ELR (cell line): ENCODE measurements around the gene THTPA.

Experiments
- DNase-seq: peaks from one replicate; pipeline ENCODE4 v3.0.0-alpha.2; 2015; ENCODE audit warnings: low read depth

The THTPA gene

DNA sequence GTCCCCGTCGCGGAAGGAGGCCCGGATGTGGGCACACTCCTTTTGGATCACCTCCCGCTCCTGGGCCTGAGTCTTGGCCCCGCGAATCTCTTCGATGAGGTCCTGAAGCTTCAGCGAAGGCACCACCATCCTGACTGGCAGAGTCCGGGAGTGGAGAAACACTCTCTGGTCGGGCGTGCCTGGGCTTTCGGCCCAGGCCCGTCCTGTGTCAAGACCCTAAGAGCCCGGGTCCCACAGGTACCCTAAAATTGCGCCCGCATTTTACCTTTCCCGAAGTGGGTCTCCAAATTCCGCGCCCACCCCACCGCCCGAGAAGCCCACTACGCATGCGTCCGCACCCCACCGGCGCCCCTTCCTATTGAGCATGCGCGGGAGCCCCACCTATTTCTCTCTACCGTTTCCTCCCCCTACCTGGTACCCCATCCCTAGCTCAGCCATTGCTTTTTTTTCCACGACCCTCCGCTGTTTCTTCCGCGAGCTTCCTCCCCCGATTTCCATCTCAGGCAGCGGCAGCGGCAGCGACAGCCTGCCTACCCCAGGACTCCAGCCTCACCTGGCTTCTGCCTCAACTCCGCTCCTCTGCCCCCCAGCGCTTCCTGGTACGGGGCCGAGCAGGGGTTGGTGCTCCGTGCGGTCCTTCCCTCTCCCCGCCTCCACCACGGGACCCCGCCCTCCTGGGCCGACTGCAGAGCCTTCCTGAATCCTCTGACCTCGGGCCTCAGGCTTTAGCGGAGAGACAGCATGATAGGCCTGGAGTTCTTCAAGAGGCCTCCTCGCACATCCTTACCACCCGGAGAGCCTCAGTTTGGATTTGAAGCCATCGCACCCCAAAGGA, 11.3 kb downstream of the THTPA start, which contains the start of gene AP1G2:
TSS of gene AP1G2 (minus strand) at position 606 of the 835 bp plus-strand sequence. CDS start at position 129, 477 bp downstream.
- peak; percentile 68 for DNase-seq

GRCh38 chr14:23568021-23568599, 12.0 kb downstream of the THTPA start:
- no peak for DNase-seq

GRCh38 chr14:23568600-23569331, 12.7 kb downstream of the THTPA start:
- peak; percentile 42 for DNase-seq

DNA sequence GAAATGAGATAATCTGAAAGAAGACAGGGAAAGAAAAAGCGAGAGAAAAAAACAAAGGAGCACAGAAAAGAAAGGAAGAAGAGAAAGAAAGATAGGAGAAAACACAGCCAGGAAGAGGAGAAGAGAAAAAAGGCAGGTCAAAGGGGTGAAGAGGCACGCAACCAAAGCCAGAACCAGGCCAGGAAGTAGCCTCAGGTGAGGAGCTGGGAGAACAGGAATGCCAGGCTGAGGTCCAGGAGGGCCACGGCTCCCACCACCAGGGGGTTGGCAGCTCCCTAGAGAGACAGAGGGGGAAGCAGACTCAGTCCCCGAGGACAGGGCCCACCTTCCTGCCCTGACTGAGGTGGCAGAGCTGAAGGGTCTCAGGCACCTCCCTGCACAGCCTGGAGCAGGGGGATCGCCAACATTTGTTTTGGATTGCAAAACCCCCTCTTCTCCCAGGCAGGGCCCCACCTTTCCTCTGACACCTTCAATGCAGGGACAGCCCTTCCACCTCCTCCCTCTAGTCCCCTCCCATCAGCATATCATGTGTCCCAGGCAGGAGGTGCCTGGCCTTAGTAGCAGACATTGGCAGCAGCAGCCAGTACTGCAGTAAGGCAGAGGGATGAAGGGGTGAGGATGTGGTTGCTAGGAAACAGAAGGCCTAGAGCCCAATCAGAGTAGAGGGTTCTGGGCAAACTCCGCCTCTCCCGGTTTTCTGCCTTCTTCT, 13.5 kb downstream of the THTPA start:
- DNase-seq = peak; percentile 23

DNA sequence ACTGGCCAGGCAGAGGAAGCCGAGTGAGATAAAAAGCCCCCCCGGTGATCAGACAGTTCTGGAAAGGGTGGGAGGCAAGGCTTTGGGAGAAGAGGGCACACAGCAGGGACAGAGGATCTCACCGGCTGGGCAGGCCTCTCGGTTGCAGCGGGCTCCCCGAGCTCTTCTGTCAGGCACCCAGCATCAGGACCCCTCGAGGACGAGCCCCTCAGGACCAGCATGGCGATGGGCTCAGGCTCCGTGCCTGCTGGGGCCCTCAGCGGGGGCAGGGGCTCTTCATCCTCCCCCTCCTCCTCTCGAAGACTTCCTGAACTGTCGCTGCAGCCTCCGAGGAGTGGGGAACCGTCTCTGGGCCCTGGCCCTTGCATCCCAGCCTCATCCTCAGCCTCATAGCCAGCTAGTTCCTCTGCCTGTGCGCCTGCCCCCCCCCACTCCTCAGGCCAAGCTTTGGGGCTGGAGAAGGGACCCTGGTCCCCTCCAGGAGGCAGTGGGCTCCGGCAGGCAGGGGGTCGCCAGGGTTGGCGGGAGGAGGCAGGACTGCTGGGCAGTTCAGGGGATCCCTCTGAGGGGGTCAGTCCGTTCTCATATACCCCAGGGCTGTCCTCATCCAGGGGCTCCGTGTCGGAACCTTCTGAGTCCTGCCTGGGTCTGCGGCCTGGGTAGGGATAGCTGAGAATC, 14.9 kb downstream of the THTPA start:
- no peak for DNase-seq

DNA sequence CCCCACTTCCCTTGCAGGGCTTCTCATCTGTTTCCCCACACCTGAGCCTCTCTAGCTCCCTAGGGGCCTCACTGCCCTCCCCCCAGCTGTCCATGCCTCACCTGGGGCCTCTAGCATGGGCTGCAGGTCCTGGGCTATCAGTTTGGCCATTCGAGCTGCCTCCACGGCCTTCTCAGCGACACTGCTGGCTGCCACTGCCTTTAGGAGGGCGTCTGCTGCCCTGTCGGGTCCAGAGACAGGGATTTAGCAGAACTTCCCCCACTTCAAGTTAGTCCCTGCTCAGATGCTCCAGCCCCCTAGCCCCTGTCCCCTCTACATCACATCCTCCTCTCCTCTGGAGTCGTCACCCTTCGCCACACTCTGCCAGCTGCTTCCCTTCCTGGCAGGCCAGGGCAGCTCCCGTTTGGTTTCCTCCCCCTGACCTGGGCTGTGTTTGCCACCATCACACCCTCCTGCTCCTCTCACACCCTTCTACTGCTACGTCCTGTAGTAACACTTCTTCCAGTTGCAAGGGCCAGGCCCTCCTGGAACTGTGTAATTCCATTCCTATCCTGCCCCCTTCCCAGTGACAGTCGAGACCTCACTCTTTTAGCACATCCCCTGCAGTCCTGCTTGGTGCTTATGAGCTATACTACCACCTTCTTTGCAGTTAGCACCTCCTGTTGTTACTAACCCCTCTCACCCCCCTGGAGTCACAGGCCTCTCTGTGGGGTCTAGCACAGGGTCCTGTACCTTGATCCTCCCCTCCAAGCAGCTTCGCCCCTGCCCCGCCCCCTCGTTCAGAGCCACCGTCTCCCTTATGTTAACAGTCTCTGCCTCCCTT, 15.8 kb downstream of the THTPA start:
- DNase-seq = no peak

- DNase-seq = no peak
These were observed 16.4 kb downstream of the THTPA start for GRCh38 chr14:23572524-23572828.

DNA sequence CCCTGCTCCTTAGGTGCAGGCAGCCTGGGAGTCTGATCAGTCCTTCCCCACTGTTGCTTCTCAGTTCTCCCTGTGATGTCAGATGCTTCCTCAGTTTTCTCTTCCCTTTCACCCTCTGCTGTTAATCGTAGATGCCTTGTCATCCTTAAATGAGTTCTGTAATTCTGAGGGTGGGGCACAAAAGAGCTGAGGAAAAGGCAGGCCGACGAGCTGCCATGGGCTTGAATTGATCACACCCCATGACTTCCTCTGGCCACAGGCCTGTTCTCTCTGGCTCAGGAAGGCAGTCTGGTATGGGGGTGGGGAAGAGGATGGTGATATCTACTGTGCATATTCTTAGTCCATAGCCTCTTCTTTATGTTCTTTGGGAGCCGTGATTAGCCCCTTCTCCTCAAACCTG, 16.8 kb downstream of the THTPA start:
- DNase-seq = no peak

- no peak for DNase-seq
These were observed 17.4 kb downstream of the THTPA start for GRCh38 chr14:23573384-23574015.

GRCh38 chr14:23577004-23577681, 21.1 kb downstream of the THTPA start:
- DNase-seq = peak; percentile 11

DNA sequence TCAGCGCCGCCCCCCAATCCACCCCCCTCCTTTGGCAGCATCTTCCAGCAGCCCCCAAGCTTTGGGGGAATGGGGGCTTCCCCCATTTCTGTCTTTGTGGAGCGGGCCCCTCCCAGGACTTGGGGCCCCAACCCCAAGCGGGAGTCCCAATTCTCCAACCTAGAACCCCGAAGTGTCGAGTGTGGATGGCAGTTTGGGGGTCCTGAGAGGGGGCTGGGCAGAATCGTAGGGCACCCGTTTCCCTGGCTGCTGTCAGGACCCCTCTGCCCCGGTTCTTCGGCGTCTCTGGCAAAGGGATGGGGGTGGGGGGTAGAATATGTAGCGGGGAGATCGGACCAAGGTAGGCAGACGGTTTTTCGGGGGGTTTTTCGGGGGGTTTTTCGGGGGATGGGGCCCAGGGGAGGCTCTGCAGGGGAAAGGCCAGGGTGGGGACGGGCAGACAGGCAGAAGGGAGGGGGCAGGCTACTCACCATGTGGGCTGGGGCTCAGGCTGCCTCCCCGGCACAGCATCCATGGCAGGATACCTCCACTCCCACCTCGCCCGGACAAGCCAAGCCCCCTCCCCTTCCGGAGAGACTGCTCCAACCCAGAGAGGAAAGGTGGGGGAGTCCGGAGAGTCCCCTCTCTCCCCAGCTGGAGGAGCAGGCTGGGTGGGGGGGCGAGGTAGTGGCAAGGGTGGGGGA, 21.8 kb downstream of the THTPA start:
- DNase-seq = no peak

DNA sequence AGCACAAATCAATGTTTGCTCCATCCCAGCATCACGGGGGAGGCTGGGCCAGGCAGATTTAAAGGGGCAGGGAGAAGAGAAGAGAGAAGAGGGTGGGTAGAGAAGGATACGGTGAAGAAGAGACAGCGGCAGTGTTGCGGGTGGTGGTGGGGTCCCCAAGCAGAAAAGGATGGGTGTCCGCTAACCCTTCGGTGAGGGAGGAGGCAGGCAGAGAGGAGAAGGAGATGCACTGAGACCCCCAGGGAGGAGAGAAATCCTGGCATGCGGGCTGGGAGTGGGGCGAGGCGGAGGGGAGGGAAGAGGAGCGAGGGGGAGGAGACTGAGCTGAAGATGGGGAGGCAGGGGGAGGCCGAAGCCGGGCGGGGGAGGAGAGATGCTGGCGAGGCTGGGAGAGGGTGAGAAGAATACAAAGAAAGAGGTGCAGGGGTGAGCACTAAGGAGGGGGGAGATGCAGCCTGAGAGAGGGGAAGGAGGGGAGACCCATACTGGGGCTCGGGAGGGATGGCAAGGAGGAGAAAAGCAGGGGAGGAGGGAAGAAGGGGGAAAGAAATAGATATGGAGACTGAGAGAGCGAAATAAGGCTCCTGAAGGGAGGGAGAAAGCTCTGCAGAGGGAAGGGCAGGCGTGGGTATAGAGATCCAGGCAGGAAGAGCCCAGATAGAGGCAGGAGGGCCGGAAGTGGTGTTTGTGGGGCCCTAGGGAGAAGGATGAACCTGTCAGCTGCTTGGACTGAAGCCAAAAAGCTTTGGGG, 22.7 kb downstream of the THTPA start, which contains the start of gene JPH4:
TSS of gene JPH4 (minus strand) at position 231 of the 751 bp plus-strand sequence. CDS start 1,337 bp downstream, outside the sequence.
- DNase-seq = peak; percentile 32

GRCh38 chr14:23579311-23579630, 23.2 kb downstream of the THTPA start:
- no peak for DNase-seq

DNA sequence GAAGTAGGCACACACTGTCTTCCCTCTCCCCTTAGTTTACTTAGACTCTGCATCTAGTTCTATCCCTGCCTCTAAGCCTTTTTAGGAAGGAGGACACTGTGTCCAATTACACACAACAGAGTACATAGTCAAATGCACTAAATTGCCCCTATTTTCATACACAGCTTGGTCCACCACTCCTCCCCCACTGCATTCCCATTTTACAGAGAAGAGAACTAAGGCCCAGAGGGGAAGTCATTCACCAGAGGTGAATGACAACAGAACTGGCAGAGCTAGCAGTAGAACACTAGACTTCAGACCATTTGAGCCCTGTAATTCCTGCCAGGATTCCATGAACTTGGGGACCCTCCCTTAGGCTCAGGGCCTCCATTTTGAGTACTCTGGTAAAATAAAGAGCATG, 23.7 kb downstream of the THTPA start:
- DNase-seq = no peak

- no peak for DNase-seq
These were observed 24.3 kb downstream of the THTPA start for GRCh38 chr14:23580152-23580926.

DNA sequence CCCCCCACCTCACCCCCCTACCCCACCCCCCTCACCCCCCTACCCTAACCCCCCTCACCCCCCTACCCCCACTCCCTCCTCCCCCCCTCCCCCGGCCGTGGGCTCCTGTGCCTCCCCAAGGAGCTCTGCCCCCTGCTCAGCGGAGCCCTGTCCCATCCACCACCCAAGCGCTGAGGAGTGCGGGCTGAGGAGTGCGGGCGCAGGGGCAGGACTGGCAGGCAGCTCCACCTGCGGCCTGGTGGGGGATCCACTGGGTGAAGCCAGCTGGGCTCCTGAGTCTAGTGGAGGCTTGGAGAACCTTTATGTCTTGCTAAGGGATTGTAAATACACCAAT, 24.8 kb downstream of the THTPA start:
- DNase-seq = no peak

DNA sequence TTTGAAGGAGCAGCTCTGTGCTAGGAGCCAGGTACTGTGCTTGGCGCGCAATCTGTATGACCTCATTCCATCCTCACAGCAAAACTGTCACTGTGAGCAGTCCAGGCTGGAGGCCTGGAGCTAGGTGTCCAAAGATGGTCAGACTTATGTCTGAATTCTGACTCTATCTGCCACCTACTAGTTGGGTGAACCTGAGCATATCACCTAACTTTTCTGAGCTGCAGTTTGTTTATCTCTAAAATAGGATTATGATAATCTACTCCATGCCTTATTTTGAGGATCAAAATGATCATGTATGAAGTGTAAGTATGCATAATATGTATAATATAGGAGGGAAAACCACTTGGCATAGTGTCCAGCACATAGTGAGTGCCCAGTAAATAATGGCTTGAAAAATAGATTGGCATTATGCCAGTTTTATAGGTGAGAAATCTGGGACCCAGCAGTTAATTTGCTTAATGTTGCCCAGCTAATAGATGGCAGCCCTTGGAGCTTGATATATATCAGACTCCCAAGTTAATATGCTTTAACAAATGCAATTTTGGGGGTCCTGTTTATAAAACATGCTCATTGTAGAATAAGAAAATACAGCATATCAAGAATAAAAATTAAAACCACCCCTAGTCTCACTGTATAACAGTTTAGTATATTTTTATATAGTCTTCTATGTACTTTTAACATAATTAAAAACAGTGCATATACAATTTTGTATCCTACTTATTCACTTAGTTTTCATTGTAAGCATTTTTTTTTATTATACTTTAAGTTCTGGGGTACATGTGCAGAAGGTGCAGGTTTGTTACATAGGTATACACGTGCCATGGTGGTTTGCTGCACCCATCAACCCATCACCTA, 27.1 kb downstream of the THTPA start:
- no peak for DNase-seq
